ENCODE data around the gene NDUFS6.

- TF ChIP-seq, protein P1, sequence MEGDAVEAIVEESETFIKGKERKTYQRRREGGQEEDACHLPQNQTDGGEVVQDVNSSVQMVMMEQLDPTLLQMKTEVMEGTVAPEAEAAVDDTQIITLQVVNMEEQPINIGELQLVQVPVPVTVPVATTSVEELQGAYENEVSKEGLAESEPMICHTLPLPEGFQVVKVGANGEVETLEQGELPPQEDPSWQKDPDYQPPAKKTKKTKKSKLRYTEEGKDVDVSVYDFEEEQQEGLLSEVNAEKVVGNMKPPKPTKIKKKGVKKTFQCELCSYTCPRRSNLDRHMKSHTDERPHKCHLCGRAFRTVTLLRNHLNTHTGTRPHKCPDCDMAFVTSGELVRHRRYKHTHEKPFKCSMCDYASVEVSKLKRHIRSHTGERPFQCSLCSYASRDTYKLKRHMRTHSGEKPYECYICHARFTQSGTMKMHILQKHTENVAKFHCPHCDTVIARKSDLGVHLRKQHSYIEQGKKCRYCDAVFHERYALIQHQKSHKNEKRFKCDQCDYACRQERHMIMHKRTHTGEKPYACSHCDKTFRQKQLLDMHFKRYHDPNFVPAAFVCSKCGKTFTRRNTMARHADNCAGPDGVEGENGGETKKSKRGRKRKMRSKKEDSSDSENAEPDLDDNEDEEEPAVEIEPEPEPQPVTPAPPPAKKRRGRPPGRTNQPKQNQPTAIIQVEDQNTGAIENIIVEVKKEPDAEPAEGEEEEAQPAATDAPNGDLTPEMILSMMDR (IDR thresholded peaks at IDR 0.05), result no peak
- TF ChIP-seq POLR2A (IDR thresholded peaks at IDR 0.05), result no peak
- no peak for TF ChIP-seq EP300 (IDR thresholded peaks at IDR 0.05)
Measured at GRCh38 chr5:1758574-1758973, 42.6 kb upstream of the NDUFS6 start.
